ENCODE measurements around the gene FZR1. TPM values are rescaled to one million over a fixed set of nuclear protein-coding genes. Genes with fewer than 3 reads are reported as not detected.

FZR1 gene
- polyA plus RNA-seq, 2 of the 4 experiments (the other 2 are of a cell fraction) = 13.9 to 18.1 TPM

- H3K4me1 ChIP-seq = no peaks in the 10 kb centered on the region
- no peaks in the 10 kb centered on the region for H3K9me3 ChIP-seq
- no peak overlapping the region for H3K4me3 ChIP-seq
- WGBS (ENCODE audit: missing lambda C conversion rate) = 94% methylated on average over 7 of the region's 10 CpGs
- no peak for TF ChIP-seq JUN (IDR thresholded peaks at IDR 0.05)
- TF ChIP-seq, protein P1, sequence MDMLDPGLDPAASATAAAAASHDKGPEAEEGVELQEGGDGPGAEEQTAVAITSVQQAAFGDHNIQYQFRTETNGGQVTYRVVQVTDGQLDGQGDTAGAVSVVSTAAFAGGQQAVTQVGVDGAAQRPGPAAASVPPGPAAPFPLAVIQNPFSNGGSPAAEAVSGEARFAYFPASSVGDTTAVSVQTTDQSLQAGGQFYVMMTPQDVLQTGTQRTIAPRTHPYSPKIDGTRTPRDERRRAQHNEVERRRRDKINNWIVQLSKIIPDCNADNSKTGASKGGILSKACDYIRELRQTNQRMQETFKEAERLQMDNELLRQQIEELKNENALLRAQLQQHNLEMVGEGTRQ (IDR thresholded peaks at IDR 0.05) = no peak
- TF ChIP-seq HOXB13 (CRISPR knock-in tag; IDR thresholded peaks at IDR 0.05; ENCODE audit: low read depth) = no peak
- no peak for TF ChIP-seq TP53 (CRISPR knock-in tag; IDR thresholded peaks at IDR 0.05)
- TF ChIP-seq FOSB (CRISPR knock-in tag; IDR thresholded peaks at IDR 0.05) = no peak
- no peak for TF ChIP-seq CHD4 (IDR thresholded peaks at IDR 0.05; ENCODE audit: borderline replicate concordance)
- TF ChIP-seq ZNF302 (CRISPR knock-in tag; IDR thresholded peaks at IDR 0.05) = no peak
- no peak for TF ChIP-seq FOSL2 (IDR thresholded peaks at IDR 0.05)
- TF ChIP-seq FOSL2 (CRISPR knock-in tag; IDR thresholded peaks at IDR 0.05) = no peak
- no peak for TF ChIP-seq RCOR1 (IDR thresholded peaks at IDR 0.05; ENCODE audit: low read depth, low read length)
- no peak for TF ChIP-seq POLR2AphosphoS2 (conservative IDR thresholded peaks at IDR 0.05; ENCODE audit: low read length)
- TF ChIP-seq ESRRA (IDR thresholded peaks at IDR 0.05; ENCODE audit: borderline replicate concordance, low read length) = no peak
- TF ChIP-seq ZFP36 (IDR thresholded peaks at IDR 0.05; ENCODE audit: borderline replicate concordance, partially characterized antibody) = no peak
- TF ChIP-seq PHF8 (IDR thresholded peaks at IDR 0.05; ENCODE audit: borderline replicate concordance, low read depth) = no peak
- no peak for TF ChIP-seq RNF2 (IDR thresholded peaks at IDR 0.05; ENCODE audit: borderline replicate concordance, low read depth)
- TF ChIP-seq RFX5 (IDR thresholded peaks at IDR 0.05) = no peak
- TF ChIP-seq SREBF2 (IDR thresholded peaks at IDR 0.05) = no peak
- TF ChIP-seq, protein P2, sequence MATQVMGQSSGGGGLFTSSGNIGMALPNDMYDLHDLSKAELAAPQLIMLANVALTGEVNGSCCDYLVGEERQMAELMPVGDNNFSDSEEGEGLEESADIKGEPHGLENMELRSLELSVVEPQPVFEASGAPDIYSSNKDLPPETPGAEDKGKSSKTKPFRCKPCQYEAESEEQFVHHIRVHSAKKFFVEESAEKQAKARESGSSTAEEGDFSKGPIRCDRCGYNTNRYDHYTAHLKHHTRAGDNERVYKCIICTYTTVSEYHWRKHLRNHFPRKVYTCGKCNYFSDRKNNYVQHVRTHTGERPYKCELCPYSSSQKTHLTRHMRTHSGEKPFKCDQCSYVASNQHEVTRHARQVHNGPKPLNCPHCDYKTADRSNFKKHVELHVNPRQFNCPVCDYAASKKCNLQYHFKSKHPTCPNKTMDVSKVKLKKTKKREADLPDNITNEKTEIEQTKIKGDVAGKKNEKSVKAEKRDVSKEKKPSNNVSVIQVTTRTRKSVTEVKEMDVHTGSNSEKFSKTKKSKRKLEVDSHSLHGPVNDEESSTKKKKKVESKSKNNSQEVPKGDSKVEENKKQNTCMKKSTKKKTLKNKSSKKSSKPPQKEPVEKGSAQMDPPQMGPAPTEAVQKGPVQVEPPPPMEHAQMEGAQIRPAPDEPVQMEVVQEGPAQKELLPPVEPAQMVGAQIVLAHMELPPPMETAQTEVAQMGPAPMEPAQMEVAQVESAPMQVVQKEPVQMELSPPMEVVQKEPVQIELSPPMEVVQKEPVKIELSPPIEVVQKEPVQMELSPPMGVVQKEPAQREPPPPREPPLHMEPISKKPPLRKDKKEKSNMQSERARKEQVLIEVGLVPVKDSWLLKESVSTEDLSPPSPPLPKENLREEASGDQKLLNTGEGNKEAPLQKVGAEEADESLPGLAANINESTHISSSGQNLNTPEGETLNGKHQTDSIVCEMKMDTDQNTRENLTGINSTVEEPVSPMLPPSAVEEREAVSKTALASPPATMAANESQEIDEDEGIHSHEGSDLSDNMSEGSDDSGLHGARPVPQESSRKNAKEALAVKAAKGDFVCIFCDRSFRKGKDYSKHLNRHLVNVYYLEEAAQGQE (IDR thresholded peaks at IDR 0.05) = no peak
- no peak for TF ChIP-seq MAFK (IDR thresholded peaks at IDR 0.05; ENCODE audit: partially characterized antibody)
- no peak for TF ChIP-seq RAD21 (conservative IDR thresholded peaks at IDR 0.05 in 1 of 2, IDR thresholded peaks at IDR 0.05 in 1 of 2)
- TF ChIP-seq HOXA7 (CRISPR knock-in tag; IDR thresholded peaks at IDR 0.05) = no peak
- ChIA-PET CTCF (interaction anchor here (1.6 kb wide), 1 partner anchor 18 kb away, joined by 4 read pairs; no protein-coding TSS in a partner anchor), POLR2A (no interaction called here)
- H3K4me2 ChIP-seq = no peak overlapping the region
- DNase-seq (ENCODE audit: low read depth in 1 of 2, low spot score in 1 of 2) (no peak), ATAC-seq (no peak), FAIRE-seq (no peak)
- H3K27ac ChIP-seq = no peak overlapping the region
Observed at GRCh38 chr19:3535981-3536380, 29.9 kb downstream of the FZR1 start.

DNA sequence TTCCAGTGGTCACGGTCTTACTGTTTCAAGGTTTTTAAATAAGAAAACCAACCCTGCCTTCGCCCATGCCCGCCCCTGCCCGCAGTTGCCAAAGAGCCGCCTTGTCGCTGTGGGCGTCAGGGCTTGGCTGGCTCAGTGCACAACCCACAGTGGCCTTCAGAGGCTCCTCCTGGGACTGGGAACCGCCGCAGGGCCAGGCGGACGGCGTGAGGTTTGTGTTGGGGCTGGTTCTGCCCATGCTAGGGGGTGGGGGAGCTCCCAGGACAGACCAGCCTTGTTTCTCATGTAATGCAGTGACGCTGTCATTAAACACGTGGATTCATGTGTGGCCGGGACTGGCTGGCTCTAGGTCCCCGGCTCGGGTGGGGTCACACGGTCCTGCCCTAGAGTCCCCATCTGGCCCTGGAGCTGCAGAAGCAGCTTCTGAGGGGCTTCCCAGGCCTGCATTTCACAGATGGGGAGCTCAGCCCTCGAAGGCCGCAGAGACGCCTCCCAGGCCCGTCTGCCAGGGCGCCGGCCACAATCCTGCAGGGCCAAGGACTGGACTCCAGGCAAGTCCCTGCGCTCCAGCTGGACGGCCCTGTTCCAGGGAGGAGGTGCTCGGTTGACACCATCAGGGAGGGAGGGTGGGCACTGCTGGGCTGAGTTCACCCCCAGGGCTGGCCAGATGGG lies 30.5 kb downstream of the FZR1 start:
- no peak overlapping the region for H3K4me3 ChIP-seq
- no peaks in the 10 kb centered on the region for H3K4me1 ChIP-seq
- ChIA-PET CTCF (interaction anchor here (1.6 kb wide), 1 partner anchor 18 kb away, joined by 4 read pairs; no protein-coding TSS in a partner anchor), POLR2A (no interaction called here)
- ATAC-seq = peak; percentile 4 to 5; a peak in 3 of 6 replicates
- H3K4me2 ChIP-seq = no peak overlapping the region
- DNase-seq (ENCODE audit: low read depth in 1 of 2, low spot score in 1 of 2) = no peak
- TF ChIP-seq ESRRA (IDR thresholded peaks at IDR 0.05; ENCODE audit: borderline replicate concordance, low read length) = no peak
- TF ChIP-seq TFCP2L1 (CRISPR knock-in tag; IDR thresholded peaks at IDR 0.05) = no peak
- TF ChIP-seq SREBF2 (IDR thresholded peaks at IDR 0.05) = no peak
- no peak for TF ChIP-seq CHD2 (IDR thresholded peaks at IDR 0.05; ENCODE audit: low read length, partially characterized antibody)
- no peak for FAIRE-seq
- 79% methylated on average over 8 of the region's 27 CpGs for WGBS (ENCODE audit: missing lambda C conversion rate)
- no peaks in the 10 kb centered on the region for H3K9me3 ChIP-seq
- no peak overlapping the region for H3K27ac ChIP-seq

All from A549 (cell line).